ENCODE measurements around the gene FITM1. TPM values are rescaled to one million over a fixed set of nuclear protein-coding genes. Genes with fewer than 3 reads are reported as not detected.
A peak's percentile ranks its signal among the peaks of the same experiment; 100 is the strongest.
"Not testable (repeated sequence)": the region's sequence is repeated elsewhere in the genome, so short reads cannot be mapped to it uniquely, and the experiment has no call there.

FITM1 gene
- total and polyA plus RNA-seq, 2 experiments from 2014 or later = 0.53 TPM; not detected in 1

DNA sequence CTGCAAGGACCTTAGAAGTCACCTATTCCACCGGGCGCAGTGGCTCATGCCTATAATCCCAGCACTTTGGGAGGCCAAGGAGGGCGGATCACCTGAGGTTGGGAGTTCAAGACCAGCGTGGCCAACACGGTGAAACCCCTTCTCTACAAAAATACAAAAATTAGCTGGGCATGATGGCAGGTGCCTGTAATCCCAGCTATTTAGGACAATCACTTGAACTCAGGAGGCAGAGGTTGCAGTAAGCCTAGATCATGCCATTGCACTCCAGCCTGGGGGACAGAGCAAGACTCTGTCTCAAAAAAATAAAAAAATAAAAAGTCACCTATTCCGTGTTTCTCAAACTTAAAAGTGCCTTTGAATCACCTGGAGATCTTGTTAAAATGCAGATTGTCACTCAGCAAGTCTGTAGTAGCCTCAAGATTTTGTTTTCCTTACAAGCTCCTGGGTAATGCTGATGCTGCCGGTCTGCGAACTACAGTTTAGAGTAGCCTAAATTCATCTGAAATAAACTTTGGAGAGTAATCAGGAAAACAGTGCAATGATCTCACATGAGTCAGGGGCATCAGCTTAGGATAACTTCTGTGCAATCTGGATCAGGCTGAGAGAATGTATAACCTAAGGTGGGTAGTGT, 24.7 kb upstream of the FITM1 start:
- H3K27me3 ChIP-seq (ENCODE audit: insufficient read depth); H2AFZ ChIP-seq; H3K4me3 ChIP-seq; H3F3A ChIP-seq (replicated peaks; ENCODE audit: low read depth); H3K9me2 ChIP-seq (ENCODE audit: insufficient read depth); H3K4me1 Mint-ChIP-seq; DNase-seq (ENCODE audit: low spot score); H3K4me3 Mint-ChIP-seq; H3K4me2 ChIP-seq; H3K4me1 ChIP-seq (ENCODE audit: insufficient read depth); ATAC-seq; H3K79me2 ChIP-seq (replicated peaks; ENCODE audit: insufficient read depth); H3K27ac ChIP-seq (ENCODE audit: low read depth); H3K27me3 Mint-ChIP-seq (ENCODE audit: insufficient read depth, low read depth, poor library complexity); H4K20me1 ChIP-seq (replicated peaks; ENCODE audit: insufficient read depth): not testable (repeated sequence)
- Mint-ChIP-seq H3K36me3 (ENCODE audit: low read depth) (peaks cover 46% of the 10 kb centered on the region), H3K9me3 (peaks cover 14% of the 10 kb centered on the region), H3K27ac (peak overlapping the region; percentile 21; the same call in 1 of the 2 replicates)
- peaks cover 24% of the 10 kb centered on the region; the same call in 1 of the 2 replicates for H3K36me3 ChIP-seq (ENCODE audit: insufficient read depth)

DNA sequence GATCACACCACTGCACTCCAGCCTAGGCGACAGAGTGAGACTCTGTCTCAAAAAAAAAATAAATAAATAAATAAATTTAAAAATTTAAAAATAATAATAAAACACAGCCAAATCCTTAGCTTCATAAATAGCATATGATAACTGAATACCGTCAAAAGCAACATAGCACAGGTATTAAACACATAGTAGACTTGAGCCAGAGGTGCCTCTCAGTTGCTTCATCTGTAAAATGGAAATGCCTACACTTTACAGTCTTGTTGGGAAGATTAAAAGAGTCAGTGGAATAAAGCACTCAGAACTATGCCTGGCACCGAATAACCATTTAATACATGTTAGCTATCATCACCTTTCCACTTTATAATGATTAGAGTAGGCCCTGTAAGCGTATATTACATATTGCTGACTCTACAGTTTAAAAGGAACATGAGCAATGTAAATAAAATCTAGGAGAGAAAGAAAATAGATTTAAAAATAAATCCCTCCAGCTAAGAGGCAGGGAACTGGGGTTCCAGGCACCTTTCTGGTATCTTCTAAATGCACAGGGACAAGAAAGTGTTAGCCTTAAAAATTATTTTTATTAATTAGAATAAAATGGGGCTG, 23.7 kb upstream of the FITM1 start:
- Histone ChIP-seq H3K4me3 (no peak overlapping the region), H3K27me3 (ENCODE audit: insufficient read depth) (no peaks in the 10 kb centered on the region), H3K36me3 (ENCODE audit: insufficient read depth) (peaks cover 23% of the 10 kb centered on the region; the same call in 1 of the 2 replicates), H3K4me1 (ENCODE audit: insufficient read depth) (no peaks in the 10 kb centered on the region), H3K27ac (ENCODE audit: low read depth) (no peak overlapping the region), H2AFZ (no peak overlapping the region), H3F3A (replicated peaks; ENCODE audit: low read depth) (peaks cover 5% of the 10 kb centered on the region; the same call in 1 of the 2 replicates), H3K79me2 (replicated peaks; ENCODE audit: insufficient read depth) (no peaks in the 10 kb centered on the region), H4K20me1 (replicated peaks; ENCODE audit: insufficient read depth) (no peaks in the 10 kb centered on the region), H3K9me2 (ENCODE audit: insufficient read depth) (no peaks in the 10 kb centered on the region), H3K4me2 (no peak overlapping the region)
- Mint-ChIP-seq H3K9me3 (peaks cover 14% of the 10 kb centered on the region), H3K27ac (no peak overlapping the region), H3K36me3 (ENCODE audit: low read depth) (peaks cover 37% of the 10 kb centered on the region), H3K4me3 (no peak overlapping the region), H3K4me1 (peaks cover 3% of the 10 kb centered on the region; the same call in 2 of the 3 replicates), H3K27me3 (ENCODE audit: insufficient read depth, low read depth, poor library complexity) (peaks cover 5% of the 10 kb centered on the region)
- ATAC-seq = no peak
- no peak for DNase-seq (ENCODE audit: low spot score)
- TF ChIP-seq, protein P1, sequence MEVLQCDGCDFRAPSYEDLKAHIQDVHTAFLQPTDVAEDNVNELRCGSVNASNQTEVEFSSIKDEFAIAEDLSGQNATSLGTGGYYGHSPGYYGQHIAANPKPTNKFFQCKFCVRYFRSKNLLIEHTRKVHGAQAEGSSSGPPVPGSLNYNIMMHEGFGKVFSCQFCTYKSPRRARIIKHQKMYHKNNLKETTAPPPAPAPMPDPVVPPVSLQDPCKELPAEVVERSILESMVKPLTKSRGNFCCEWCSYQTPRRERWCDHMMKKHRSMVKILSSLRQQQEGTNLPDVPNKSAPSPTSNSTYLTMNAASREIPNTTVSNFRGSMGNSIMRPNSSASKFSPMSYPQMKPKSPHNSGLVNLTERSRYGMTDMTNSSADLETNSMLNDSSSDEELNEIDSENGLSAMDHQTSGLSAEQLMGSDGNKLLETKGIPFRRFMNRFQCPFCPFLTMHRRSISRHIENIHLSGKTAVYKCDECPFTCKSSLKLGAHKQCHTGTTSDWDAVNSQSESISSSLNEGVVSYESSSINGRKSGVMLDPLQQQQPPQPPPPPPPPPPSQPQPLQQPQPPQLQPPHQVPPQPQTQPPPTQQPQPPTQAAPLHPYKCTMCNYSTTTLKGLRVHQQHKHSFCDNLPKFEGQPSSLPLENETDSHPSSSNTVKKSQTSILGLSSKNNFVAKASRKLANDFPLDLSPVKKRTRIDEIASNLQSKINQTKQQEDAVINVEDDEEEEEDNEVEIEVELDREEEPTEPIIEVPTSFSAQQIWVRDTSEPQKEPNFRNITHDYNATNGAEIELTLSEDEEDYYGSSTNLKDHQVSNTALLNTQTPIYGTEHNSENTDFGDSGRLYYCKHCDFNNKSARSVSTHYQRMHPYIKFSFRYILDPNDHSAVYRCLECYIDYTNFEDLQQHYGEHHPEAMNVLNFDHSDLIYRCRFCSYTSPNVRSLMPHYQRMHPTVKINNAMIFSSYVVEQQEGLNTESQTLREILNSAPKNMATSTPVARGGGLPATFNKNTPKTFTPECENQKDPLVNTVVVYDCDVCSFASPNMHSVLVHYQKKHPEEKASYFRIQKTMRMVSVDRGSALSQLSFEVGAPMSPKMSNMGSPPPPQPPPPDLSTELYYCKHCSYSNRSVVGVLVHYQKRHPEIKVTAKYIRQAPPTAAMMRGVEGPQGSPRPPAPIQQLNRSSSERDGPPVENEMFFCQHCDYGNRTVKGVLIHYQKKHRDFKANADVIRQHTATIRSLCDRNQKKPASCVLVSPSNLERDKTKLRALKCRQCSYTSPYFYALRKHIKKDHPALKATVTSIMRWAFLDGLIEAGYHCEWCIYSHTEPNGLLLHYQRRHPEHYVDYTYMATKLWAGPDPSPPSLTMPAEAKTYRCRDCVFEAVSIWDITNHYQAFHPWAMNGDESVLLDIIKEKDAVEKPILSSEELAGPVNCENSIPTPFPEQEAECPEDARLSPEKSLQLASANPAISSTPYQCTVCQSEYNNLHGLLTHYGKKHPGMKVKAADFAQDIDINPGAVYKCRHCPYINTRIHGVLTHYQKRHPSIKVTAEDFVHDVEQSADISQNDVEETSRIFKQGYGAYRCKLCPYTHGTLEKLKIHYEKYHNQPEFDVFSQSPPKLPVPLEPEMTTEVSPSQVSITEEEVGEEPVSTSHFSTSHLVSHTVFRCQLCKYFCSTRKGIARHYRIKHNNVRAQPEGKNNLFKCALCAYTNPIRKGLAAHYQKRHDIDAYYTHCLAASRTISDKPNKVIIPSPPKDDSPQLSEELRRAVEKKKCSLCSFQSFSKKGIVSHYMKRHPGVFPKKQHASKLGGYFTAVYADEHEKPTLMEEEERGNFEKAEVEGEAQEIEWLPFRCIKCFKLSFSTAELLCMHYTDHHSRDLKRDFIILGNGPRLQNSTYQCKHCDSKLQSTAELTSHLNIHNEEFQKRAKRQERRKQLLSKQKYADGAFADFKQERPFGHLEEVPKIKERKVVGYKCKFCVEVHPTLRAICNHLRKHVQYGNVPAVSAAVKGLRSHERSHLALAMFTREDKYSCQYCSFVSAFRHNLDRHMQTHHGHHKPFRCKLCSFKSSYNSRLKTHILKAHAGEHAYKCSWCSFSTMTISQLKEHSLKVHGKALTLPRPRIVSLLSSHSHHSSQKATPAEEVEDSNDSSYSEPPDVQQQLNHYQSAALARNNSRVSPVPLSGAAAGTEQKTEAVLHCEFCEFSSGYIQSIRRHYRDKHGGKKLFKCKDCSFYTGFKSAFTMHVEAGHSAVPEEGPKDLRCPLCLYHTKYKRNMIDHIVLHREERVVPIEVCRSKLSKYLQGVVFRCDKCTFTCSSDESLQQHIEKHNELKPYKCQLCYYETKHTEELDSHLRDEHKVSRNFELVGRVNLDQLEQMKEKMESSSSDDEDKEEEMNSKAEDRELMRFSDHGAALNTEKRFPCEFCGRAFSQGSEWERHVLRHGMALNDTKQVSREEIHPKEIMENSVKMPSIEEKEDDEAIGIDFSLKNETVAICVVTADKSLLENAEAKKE (CRISPR knock-in tag; IDR thresholded peaks at IDR 0.05) = no peak
- TF ChIP-seq, protein P2, sequence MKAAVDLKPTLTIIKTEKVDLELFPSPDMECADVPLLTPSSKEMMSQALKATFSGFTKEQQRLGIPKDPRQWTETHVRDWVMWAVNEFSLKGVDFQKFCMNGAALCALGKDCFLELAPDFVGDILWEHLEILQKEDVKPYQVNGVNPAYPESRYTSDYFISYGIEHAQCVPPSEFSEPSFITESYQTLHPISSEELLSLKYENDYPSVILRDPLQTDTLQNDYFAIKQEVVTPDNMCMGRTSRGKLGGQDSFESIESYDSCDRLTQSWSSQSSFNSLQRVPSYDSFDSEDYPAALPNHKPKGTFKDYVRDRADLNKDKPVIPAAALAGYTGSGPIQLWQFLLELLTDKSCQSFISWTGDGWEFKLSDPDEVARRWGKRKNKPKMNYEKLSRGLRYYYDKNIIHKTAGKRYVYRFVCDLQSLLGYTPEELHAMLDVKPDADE (IDR thresholded peaks at IDR 0.05) = no peak
- TF ChIP-seq, protein P3, sequence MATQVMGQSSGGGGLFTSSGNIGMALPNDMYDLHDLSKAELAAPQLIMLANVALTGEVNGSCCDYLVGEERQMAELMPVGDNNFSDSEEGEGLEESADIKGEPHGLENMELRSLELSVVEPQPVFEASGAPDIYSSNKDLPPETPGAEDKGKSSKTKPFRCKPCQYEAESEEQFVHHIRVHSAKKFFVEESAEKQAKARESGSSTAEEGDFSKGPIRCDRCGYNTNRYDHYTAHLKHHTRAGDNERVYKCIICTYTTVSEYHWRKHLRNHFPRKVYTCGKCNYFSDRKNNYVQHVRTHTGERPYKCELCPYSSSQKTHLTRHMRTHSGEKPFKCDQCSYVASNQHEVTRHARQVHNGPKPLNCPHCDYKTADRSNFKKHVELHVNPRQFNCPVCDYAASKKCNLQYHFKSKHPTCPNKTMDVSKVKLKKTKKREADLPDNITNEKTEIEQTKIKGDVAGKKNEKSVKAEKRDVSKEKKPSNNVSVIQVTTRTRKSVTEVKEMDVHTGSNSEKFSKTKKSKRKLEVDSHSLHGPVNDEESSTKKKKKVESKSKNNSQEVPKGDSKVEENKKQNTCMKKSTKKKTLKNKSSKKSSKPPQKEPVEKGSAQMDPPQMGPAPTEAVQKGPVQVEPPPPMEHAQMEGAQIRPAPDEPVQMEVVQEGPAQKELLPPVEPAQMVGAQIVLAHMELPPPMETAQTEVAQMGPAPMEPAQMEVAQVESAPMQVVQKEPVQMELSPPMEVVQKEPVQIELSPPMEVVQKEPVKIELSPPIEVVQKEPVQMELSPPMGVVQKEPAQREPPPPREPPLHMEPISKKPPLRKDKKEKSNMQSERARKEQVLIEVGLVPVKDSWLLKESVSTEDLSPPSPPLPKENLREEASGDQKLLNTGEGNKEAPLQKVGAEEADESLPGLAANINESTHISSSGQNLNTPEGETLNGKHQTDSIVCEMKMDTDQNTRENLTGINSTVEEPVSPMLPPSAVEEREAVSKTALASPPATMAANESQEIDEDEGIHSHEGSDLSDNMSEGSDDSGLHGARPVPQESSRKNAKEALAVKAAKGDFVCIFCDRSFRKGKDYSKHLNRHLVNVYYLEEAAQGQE (IDR thresholded peaks at IDR 0.05; ENCODE audit: unreplicated experiment) = no peak
- TF ChIP-seq JUNB (IDR thresholded peaks at IDR 0.05; ENCODE audit: unreplicated experiment) (no peak), EZH2phosphoT487 (IDR thresholded peaks at IDR 0.05; ENCODE audit: unreplicated experiment) (no peak), STAT1 (IDR thresholded peaks at IDR 0.05; ENCODE audit: unreplicated experiment) (no peak), POLR2AphosphoS5 (IDR thresholded peaks at IDR 0.05; ENCODE audit: low read depth) (no peak)
- TF ChIP-seq, protein P4, sequence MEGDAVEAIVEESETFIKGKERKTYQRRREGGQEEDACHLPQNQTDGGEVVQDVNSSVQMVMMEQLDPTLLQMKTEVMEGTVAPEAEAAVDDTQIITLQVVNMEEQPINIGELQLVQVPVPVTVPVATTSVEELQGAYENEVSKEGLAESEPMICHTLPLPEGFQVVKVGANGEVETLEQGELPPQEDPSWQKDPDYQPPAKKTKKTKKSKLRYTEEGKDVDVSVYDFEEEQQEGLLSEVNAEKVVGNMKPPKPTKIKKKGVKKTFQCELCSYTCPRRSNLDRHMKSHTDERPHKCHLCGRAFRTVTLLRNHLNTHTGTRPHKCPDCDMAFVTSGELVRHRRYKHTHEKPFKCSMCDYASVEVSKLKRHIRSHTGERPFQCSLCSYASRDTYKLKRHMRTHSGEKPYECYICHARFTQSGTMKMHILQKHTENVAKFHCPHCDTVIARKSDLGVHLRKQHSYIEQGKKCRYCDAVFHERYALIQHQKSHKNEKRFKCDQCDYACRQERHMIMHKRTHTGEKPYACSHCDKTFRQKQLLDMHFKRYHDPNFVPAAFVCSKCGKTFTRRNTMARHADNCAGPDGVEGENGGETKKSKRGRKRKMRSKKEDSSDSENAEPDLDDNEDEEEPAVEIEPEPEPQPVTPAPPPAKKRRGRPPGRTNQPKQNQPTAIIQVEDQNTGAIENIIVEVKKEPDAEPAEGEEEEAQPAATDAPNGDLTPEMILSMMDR (conservative IDR thresholded peaks at IDR 0.05; ENCODE audit: low read depth in 2 of 2) = no peak
